ENCODE results near the gene FRYL. TPM values are rescaled to one million over a fixed set of nuclear protein-coding genes. Genes with fewer than 3 reads are reported as not detected.
"Not testable (repeated sequence)": the region's sequence is repeated elsewhere in the genome, so short reads cannot be mapped to it uniquely, and the experiment has no call there.

The FRYL gene
- total RNA-seq, 1 experiment from 2014 or later: 53.9 TPM

DNA sequence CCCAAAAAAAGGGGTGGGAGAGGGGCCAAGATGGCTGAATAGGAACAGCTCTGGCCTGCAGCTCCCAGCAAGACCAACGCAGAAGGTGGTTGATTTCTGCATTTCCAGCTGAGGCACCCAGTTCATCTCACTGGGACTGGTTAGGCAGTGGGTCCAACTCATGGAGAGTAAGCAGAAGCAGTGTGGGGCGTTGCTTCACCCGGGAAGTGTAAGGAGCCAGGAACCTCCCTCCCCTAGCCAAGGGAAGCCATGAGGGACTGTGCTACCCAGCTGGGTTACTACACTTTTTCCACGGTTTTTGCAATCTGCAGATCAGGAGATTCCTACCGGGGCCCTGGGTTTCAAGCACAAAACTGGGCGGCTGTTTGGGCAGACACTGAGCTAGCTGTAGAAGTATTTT lies 36.9 kb upstream of the FRYL start:
- Histone ChIP-seq H3K4me3 (no peak overlapping the region), H3F3A (ENCODE audit: insufficient read depth, low read depth) (peaks cover 6% of the 10 kb centered on the region), H3K79me2 (ENCODE audit: low read depth) (no peaks in the 10 kb centered on the region), H3K4me1 (replicated peaks; ENCODE audit: insufficient read depth) (peaks cover 16% of the 10 kb centered on the region), H3K4me2 (no peak overlapping the region), H3K9me3 (ENCODE audit: insufficient read depth, low read depth) (no peaks in the 10 kb centered on the region; the same call in 1 of the 2 replicates), H3K9me2 (ENCODE audit: insufficient read depth) (no peaks in the 10 kb centered on the region), H2AFZ (no peak overlapping the region), H3K36me3 (ENCODE audit: low read depth) (no peaks in the 10 kb centered on the region), H3K27me3 (ENCODE audit: insufficient read depth, low read depth) (no peaks in the 10 kb centered on the region), H4K20me1 (ENCODE audit: insufficient read depth) (no peaks in the 10 kb centered on the region), H3K27ac (no peak overlapping the region)
- TF ChIP-seq EZH2 (IDR thresholded peaks at IDR 0.05; ENCODE audit: low read depth): no peak
- TF ChIP-seq CTCF (conservative IDR thresholded peaks at IDR 0.05): no peak
- ChIA-PET POLR2A (ENCODE audit: unreplicated experiment) (no interaction called here), CTCF (no interaction called here)
- BruUV-seq (replicated peaks): no TSS peak
- intact Hi-C loops (cut with micrococcal nuclease; ENCODE audit: unreplicated experiment): no loop called here
- no peak for DNase-seq

GRCh38 chr4:48816297-48816696 lies 36.2 kb upstream of the FRYL start:
- H3K27ac ChIP-seq; intact Hi-C loops (cut with micrococcal nuclease; ENCODE audit: unreplicated experiment); H2AFZ ChIP-seq; H4K20me1 ChIP-seq (ENCODE audit: insufficient read depth); H3K9me3 ChIP-seq (ENCODE audit: insufficient read depth, low read depth); BruUV-seq (replicated peaks); H3K36me3 ChIP-seq (ENCODE audit: low read depth); H3K79me2 ChIP-seq (ENCODE audit: low read depth); H3F3A ChIP-seq (ENCODE audit: insufficient read depth, low read depth); POLR2A ChIA-PET (ENCODE audit: unreplicated experiment); H3K9me2 ChIP-seq (ENCODE audit: insufficient read depth); H3K27me3 ChIP-seq (ENCODE audit: insufficient read depth, low read depth); H3K4me3 ChIP-seq; H3K4me2 ChIP-seq; CTCF ChIA-PET; DNase-seq: not testable (repeated sequence)
- peaks cover 16% of the 10 kb centered on the region for H3K4me1 ChIP-seq (replicated peaks; ENCODE audit: insufficient read depth)

DNA sequence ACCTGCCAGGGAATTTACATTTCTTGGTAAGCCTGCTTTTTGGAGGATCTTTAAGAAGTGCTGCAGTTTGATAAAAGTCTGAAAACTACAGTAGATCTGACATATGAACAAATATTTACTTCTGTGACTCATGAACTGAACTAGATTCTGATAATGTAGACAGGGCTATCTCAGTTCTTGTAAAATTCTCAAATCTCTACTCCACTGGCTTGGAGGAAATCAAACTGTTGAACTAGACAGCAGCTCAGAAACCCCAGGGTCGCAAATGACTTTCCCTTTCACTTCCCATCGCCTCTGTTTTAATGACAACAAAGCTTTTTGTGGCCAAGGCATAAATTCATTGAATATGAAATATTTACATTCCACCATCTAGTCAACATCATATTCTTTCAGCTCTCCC lies 35.4 kb upstream of the FRYL start:
- intact Hi-C loops (cut with micrococcal nuclease; ENCODE audit: unreplicated experiment): no loop called here
- no TSS peak for BruUV-seq (replicated peaks)
- Histone ChIP-seq H3K4me2 (no peak overlapping the region), H3K36me3 (ENCODE audit: low read depth) (no peaks in the 10 kb centered on the region), H3K4me1 (replicated peaks; ENCODE audit: insufficient read depth) (peaks cover 16% of the 10 kb centered on the region), H3K9me3 (ENCODE audit: insufficient read depth, low read depth) (no peaks in the 10 kb centered on the region; the same call in 1 of the 2 replicates), H2AFZ (0 out of 2 replicates have a peak overlapping the region, but pooled peaks have one; percentile 34), H4K20me1 (ENCODE audit: insufficient read depth) (no peaks in the 10 kb centered on the region), H3F3A (ENCODE audit: insufficient read depth, low read depth) (peaks cover 6% of the 10 kb centered on the region), H3K27me3 (ENCODE audit: insufficient read depth, low read depth) (no peaks in the 10 kb centered on the region), H3K9me2 (ENCODE audit: insufficient read depth) (no peaks in the 10 kb centered on the region), H3K27ac (no peak overlapping the region), H3K4me3 (no peak overlapping the region), H3K79me2 (ENCODE audit: low read depth) (no peaks in the 10 kb centered on the region)
- TF ChIP-seq CTCF (conservative IDR thresholded peaks at IDR 0.05): no peak
- TF ChIP-seq EZH2 (IDR thresholded peaks at IDR 0.05; ENCODE audit: low read depth): no peak
- CTCF ChIA-PET: no interaction called here
- no peak for DNase-seq
- POLR2A ChIA-PET (ENCODE audit: unreplicated experiment): no interaction called here

- ChIA-PET POLR2A (ENCODE audit: unreplicated experiment) (interaction anchor here (0.6 kb wide), 1 partner anchor 33 kb away, joined by 4 read pairs; no protein-coding TSS in a partner anchor), CTCF (no interaction called here)
- Histone ChIP-seq H3K4me3 (no peak overlapping the region), H3K27me3 (ENCODE audit: insufficient read depth, low read depth) (no peaks in the 10 kb centered on the region), H3K36me3 (ENCODE audit: low read depth) (no peaks in the 10 kb centered on the region), H3K9me2 (ENCODE audit: insufficient read depth) (no peaks in the 10 kb centered on the region), H3K4me1 (replicated peaks; ENCODE audit: insufficient read depth) (peaks cover 16% of the 10 kb centered on the region), H3K9me3 (ENCODE audit: insufficient read depth, low read depth) (no peaks in the 10 kb centered on the region; the same call in 1 of the 2 replicates), H3F3A (ENCODE audit: insufficient read depth, low read depth) (peaks cover 6% of the 10 kb centered on the region), H4K20me1 (ENCODE audit: insufficient read depth) (no peaks in the 10 kb centered on the region), H3K27ac (no peak overlapping the region), H3K4me2 (no peak overlapping the region), H2AFZ (no peak overlapping the region), H3K79me2 (ENCODE audit: low read depth) (no peaks in the 10 kb centered on the region)
- TF ChIP-seq CTCF (conservative IDR thresholded peaks at IDR 0.05) (no peak), EZH2 (IDR thresholded peaks at IDR 0.05; ENCODE audit: low read depth) (no peak)
- BruUV-seq (replicated peaks): no TSS peak
- intact Hi-C loops (cut with micrococcal nuclease; ENCODE audit: unreplicated experiment): no loop called here
- no peak for DNase-seq
Observed at GRCh38 chr4:48813964-48814363, 33.9 kb upstream of the FRYL start.

Data from PC-9 (cell line).